ENCODE measurements around the gene SFXN2.

DNA sequence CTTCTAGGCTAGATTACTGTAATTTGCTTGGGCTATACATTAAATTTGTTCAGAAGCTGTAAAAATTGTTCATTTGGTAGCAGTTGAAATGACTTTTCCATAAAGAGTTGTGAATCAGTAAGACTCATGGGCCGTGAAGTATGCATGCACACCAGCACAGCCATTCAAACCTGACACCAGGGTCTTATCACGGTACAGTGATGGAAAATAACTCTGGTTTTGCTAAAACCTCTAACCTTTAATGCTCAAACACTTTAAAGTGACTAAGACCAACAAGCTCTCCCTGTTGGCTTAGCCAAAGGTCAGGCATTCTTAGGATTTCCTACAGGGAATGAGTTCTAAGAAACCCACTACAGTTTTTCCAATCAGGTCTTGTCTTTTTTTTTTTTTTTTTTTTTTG lies 11.7 kb upstream of the SFXN2 start:
- no peak for TF ChIP-seq GATA3 (IDR thresholded peaks at IDR 0.05; ENCODE audit: low read depth, low read length)
- TF ChIP-seq GATA2 (IDR thresholded peaks at IDR 0.05; ENCODE audit: low read depth, low read length): no peak

All from SH-SY5Y (cell line).